Measurements from ENCODE around the gene MICB. TPM values are rescaled to one million over a fixed set of nuclear protein-coding genes. Genes with fewer than 3 reads are reported as not detected.
"Not testable (repeated sequence)": the region's sequence is repeated elsewhere in the genome, so short reads cannot be mapped to it uniquely, and the experiment has no call there.

The MICB gene
- total RNA-seq, 2 donors from 2014 or later: 18.7 to 22.3 TPM

GRCh38 chr6:31496826-31497225 lies 1.1 kb upstream of the MICB start:
- not testable (repeated sequence) for H3K27me3 Mint-ChIP-seq (ENCODE audit: low read depth); H3K9me3 Mint-ChIP-seq; H3K36me3 Mint-ChIP-seq (ENCODE audit: insufficient read depth in 2 of 2)
- H3K4me1 Mint-ChIP-seq (ENCODE audit: low read depth): peaks cover 76% of the 10 kb centered on the region
- H3K27ac Mint-ChIP-seq: peak overlapping the region; percentile 92
- H3K4me3 Mint-ChIP-seq: peak overlapping the region; percentile 84 to 96
- ATAC-seq (replicated peaks in 1 of 2) (peak in 1 of 2 donors; percentile 12), DNase-seq (peak in 1 of 2 donors; percentile 20)

GRCh38 chr6:31498748-31499147 lies 803 bp downstream of the MICB start:
- Mint-ChIP-seq H3K4me3 (peak overlapping the region; percentile 84 to 96), H3K27me3 (ENCODE audit: low read depth) (no peaks in the 10 kb centered on the region), H3K9me3 (no peaks in the 10 kb centered on the region), H3K4me1 (ENCODE audit: low read depth) (peaks cover 76% of the 10 kb centered on the region), H3K27ac (peak overlapping the region; percentile 9), H3K36me3 (ENCODE audit: insufficient read depth in 2 of 2) (peaks cover 0 to 5% of the 10 kb centered on the region in 2 donors)
- no peak for DNase-seq
- no peak for ATAC-seq (replicated peaks in 1 of 2)

GRCh38 chr6:31499648-31500047 lies 1.7 kb downstream of the MICB start:
- H3K9me3 Mint-ChIP-seq; H3K27me3 Mint-ChIP-seq (ENCODE audit: low read depth); H3K36me3 Mint-ChIP-seq (ENCODE audit: insufficient read depth in 2 of 2); ATAC-seq (replicated peaks in 1 of 2); H3K27ac Mint-ChIP-seq; DNase-seq: not testable (repeated sequence)
- Mint-ChIP-seq H3K4me3 (peak overlapping the region in 1 of 2 donors; percentile 84), H3K4me1 (ENCODE audit: low read depth) (peaks cover 74% of the 10 kb centered on the region)

- ATAC-seq (replicated peaks in 1 of 2): no peak
- H3K36me3 Mint-ChIP-seq (ENCODE audit: insufficient read depth in 2 of 2): peaks cover 0 to 5% of the 10 kb centered on the region in 2 donors
- no peak for DNase-seq
- no peak overlapping the region for H3K4me3 Mint-ChIP-seq
- no peak overlapping the region for H3K27ac Mint-ChIP-seq
- no peaks in the 10 kb centered on the region for H3K27me3 Mint-ChIP-seq (ENCODE audit: low read depth)
- peaks cover 47% of the 10 kb centered on the region for H3K4me1 Mint-ChIP-seq (ENCODE audit: low read depth)
- no peaks in the 10 kb centered on the region for H3K9me3 Mint-ChIP-seq
Observed at GRCh38 chr6:31502586-31502985, 4.6 kb downstream of the MICB start.

GRCh38 chr6:31509036-31509435 lies 11.1 kb downstream of the MICB start:
- H3K27me3 Mint-ChIP-seq (ENCODE audit: low read depth); H3K36me3 Mint-ChIP-seq (ENCODE audit: insufficient read depth in 2 of 2); H3K27ac Mint-ChIP-seq; H3K9me3 Mint-ChIP-seq; H3K4me1 Mint-ChIP-seq (ENCODE audit: low read depth); DNase-seq; ATAC-seq (replicated peaks in 1 of 2); H3K4me3 Mint-ChIP-seq: not testable (repeated sequence)

- H3K27ac Mint-ChIP-seq: no peak overlapping the region
- H3K4me3 Mint-ChIP-seq: no peak overlapping the region
- no peaks in the 10 kb centered on the region for H3K27me3 Mint-ChIP-seq (ENCODE audit: low read depth)
- H3K36me3 Mint-ChIP-seq (ENCODE audit: insufficient read depth in 2 of 2): peaks cover 0 to 7% of the 10 kb centered on the region in 2 donors
- ATAC-seq (replicated peaks in 1 of 2) (no peak), DNase-seq (no peak)
- no peaks in the 10 kb centered on the region for H3K4me1 Mint-ChIP-seq (ENCODE audit: low read depth)
- no peaks in the 10 kb centered on the region for H3K9me3 Mint-ChIP-seq
Observed at GRCh38 chr6:31510007-31510406, 12.1 kb downstream of the MICB start.

- no peaks in the 10 kb centered on the region for H3K9me3 Mint-ChIP-seq
- H3K36me3 Mint-ChIP-seq (ENCODE audit: insufficient read depth in 2 of 2): peaks cover 0 to 6% of the 10 kb centered on the region in 2 donors
- DNase-seq: no peak
- ATAC-seq (replicated peaks in 1 of 2): no peak
- no peak overlapping the region for H3K27ac Mint-ChIP-seq
- H3K27me3 Mint-ChIP-seq (ENCODE audit: low read depth): no peaks in the 10 kb centered on the region
- H3K4me1 Mint-ChIP-seq (ENCODE audit: low read depth): no peaks in the 10 kb centered on the region
- H3K4me3 Mint-ChIP-seq: no peak overlapping the region
Observed at GRCh38 chr6:31513456-31514165, 15.7 kb downstream of the MICB start.

GRCh38 chr6:31521835-31522234 lies 23.9 kb downstream of the MICB start:
- Mint-ChIP-seq H3K27me3 (ENCODE audit: low read depth) (no peaks in the 10 kb centered on the region), H3K4me3 (no peak overlapping the region), H3K4me1 (ENCODE audit: low read depth) (no peaks in the 10 kb centered on the region), H3K27ac (no peak overlapping the region), H3K36me3 (ENCODE audit: insufficient read depth in 2 of 2) (no peaks in the 10 kb centered on the region), H3K9me3 (no peaks in the 10 kb centered on the region)
- no peak for ATAC-seq (replicated peaks in 1 of 2)
- DNase-seq: no peak

- no peak overlapping the region for H3K27ac Mint-ChIP-seq
- H3K9me3 Mint-ChIP-seq: no peaks in the 10 kb centered on the region
- no peaks in the 10 kb centered on the region for H3K4me1 Mint-ChIP-seq (ENCODE audit: low read depth)
- ATAC-seq (replicated peaks in 1 of 2) (no peak), DNase-seq (no peak)
- H3K4me3 Mint-ChIP-seq: no peak overlapping the region
- peaks cover 4 to 9% of the 10 kb centered on the region in 2 donors for H3K36me3 Mint-ChIP-seq (ENCODE audit: insufficient read depth in 2 of 2)
- no peaks in the 10 kb centered on the region for H3K27me3 Mint-ChIP-seq (ENCODE audit: low read depth)
Observed at GRCh38 chr6:31525553-31525931, 27.6 kb downstream of the MICB start.

- H3K9me3 Mint-ChIP-seq: no peaks in the 10 kb centered on the region
- H3K4me1 Mint-ChIP-seq (ENCODE audit: low read depth): no peaks in the 10 kb centered on the region
- H3K27me3 Mint-ChIP-seq (ENCODE audit: low read depth): no peaks in the 10 kb centered on the region
- peak overlapping the region; percentile 6 for H3K27ac Mint-ChIP-seq
- ATAC-seq (replicated peaks in 1 of 2): peak; percentile 8 to 21
- peaks cover 8 to 13% of the 10 kb centered on the region in 2 donors for H3K36me3 Mint-ChIP-seq (ENCODE audit: insufficient read depth in 2 of 2)
- no peak overlapping the region for H3K4me3 Mint-ChIP-seq
- DNase-seq: no peak
Observed at GRCh38 chr6:31525932-31526591, 28.1 kb downstream of the MICB start.

GRCh38 chr6:31528307-31528777 lies 30.4 kb downstream of the MICB start:
- ATAC-seq (replicated peaks in 1 of 2) (peak; percentile 12 to 18), DNase-seq (no peak)
- peaks cover 11% of the 10 kb centered on the region for H3K4me1 Mint-ChIP-seq (ENCODE audit: low read depth)
- peaks cover 13 to 22% of the 10 kb centered on the region in 2 donors for H3K36me3 Mint-ChIP-seq (ENCODE audit: insufficient read depth in 2 of 2)
- H3K9me3 Mint-ChIP-seq: no peaks in the 10 kb centered on the region
- H3K27me3 Mint-ChIP-seq (ENCODE audit: low read depth): no peaks in the 10 kb centered on the region
- no peak overlapping the region for H3K4me3 Mint-ChIP-seq
- no peak overlapping the region for H3K27ac Mint-ChIP-seq

GRCh38 chr6:31528821-31529328 lies 30.9 kb downstream of the MICB start, which contains the start of gene MCCD1:
MCCD1 (plus strand) TSS chr6:31528962; CDS start chr6:31529015, 53 bp downstream.
- H3K4me3 Mint-ChIP-seq: no peak within 1 kb of the TSS
- peaks cover 13% of the 10 kb centered on the region for H3K4me1 Mint-ChIP-seq (ENCODE audit: low read depth)
- H3K27ac Mint-ChIP-seq: no peak within 1 kb of the TSS
- H3K27me3 Mint-ChIP-seq (ENCODE audit: low read depth): no peaks in the 10 kb centered on the region
- H3K36me3 Mint-ChIP-seq (ENCODE audit: insufficient read depth in 2 of 2): peaks cover 15 to 24% of the 10 kb centered on the region in 2 donors
- DNase-seq: no peak
- H3K9me3 Mint-ChIP-seq: no peaks in the 10 kb centered on the region
- ATAC-seq (replicated peaks in 1 of 2): peak; percentile 12 to 15

GRCh38 chr6:31529329-31530150 lies 31.6 kb downstream of the MICB start:
- ATAC-seq (replicated peaks in 1 of 2) (peak in 1 of 2 donors; percentile 3), DNase-seq (no peak)
- Mint-ChIP-seq H3K9me3 (no peaks in the 10 kb centered on the region), H3K4me3 (no peak overlapping the region), H3K4me1 (ENCODE audit: low read depth) (peaks cover 14% of the 10 kb centered on the region), H3K27ac (no peak overlapping the region), H3K36me3 (ENCODE audit: insufficient read depth in 2 of 2) (peaks cover 15 to 30% of the 10 kb centered on the region in 2 donors), H3K27me3 (ENCODE audit: low read depth) (no peaks in the 10 kb centered on the region)
